Neural cell (in vitro differentiated cells): Measurements from ENCODE around the gene FBXL22. TPM values are rescaled to one million over a fixed set of nuclear protein-coding genes. Genes with fewer than 3 reads are reported as not detected.

Experiments
- H2AFZ ChIP-seq: fragments of 200-600, 300-800 bp; sonication (generic), shearing (Covaris generic); 2 replicates; pipeline ENCODE4 v1.6.0; 2014; ENCODE audit warnings: low read depth, mild to moderate bottlenecking, antibody characterized with exemption, low read length, moderate library complexity
- H3F3A ChIP-seq: fragments of 200-600 bp; shearing (Covaris generic); 2 replicates; pipeline ENCODE4 v1.6.1; 2016; ENCODE audit warnings: mild to moderate bottlenecking, moderate library complexity, mixed read lengths, antibody characterized with exemption, low read length; ENCODE audit not compliant: insufficient read depth, poor library complexity, severe bottlenecking
- H3K27ac ChIP-seq: fragments of 200-600, 300-800 bp; sonication (generic), shearing (Covaris generic); 2 replicates; pipeline ENCODE4 v1.5.1; 2014; ENCODE audit warnings: mild to moderate bottlenecking, low read length, moderate library complexity
- H3K27me3 ChIP-seq: fragments of 300-800, 200-600 bp; sonication (generic), shearing (Covaris generic); 2 replicates; pipeline ENCODE4 v1.6.0; 2014; ENCODE audit warnings: mild to moderate bottlenecking, low read depth, low read length, moderate library complexity; ENCODE audit not compliant: insufficient read depth
- H3K36me3 ChIP-seq: fragments of 300-800, 200-600 bp; sonication (generic), shearing (Covaris generic); 2 replicates; pipeline ENCODE4 v1.5.1; 2014; ENCODE audit warnings: mild to moderate bottlenecking, antibody characterized with exemption, low read length, moderate library complexity; ENCODE audit not compliant: insufficient read depth
- H3K4me2 ChIP-seq: fragments of 300-800, 200-600 bp; sonication (generic), shearing (Covaris generic); 2 replicates; pipeline ENCODE4 v1.6.0; 2014; ENCODE audit warnings: mild to moderate bottlenecking, low read length
- H3K4me3 ChIP-seq: fragments of 300-800, 200-600 bp; sonication (generic), shearing (Covaris generic); 2 replicates; pipeline ENCODE4 v1.5.1; 2014; ENCODE audit warnings: mild to moderate bottlenecking, low read length, moderate library complexity
- H3K79me2 ChIP-seq: fragments of 200-600 bp; shearing (Covaris generic); replicated peaks from 2 replicates; pipeline ENCODE4 v1.6.0; 2014; ENCODE audit warnings: mild to moderate bottlenecking, low read length, moderate library complexity; ENCODE audit not compliant: insufficient read depth
- H3K9ac ChIP-seq: fragments of 300-800, 200-600 bp; sonication (generic), shearing (Covaris generic); 2 replicates; pipeline ENCODE4 v1.6.1; 2016; ENCODE audit warnings: mild to moderate bottlenecking, low read length, mixed read lengths
- H3K9me2 ChIP-seq: fragments of 200-600 bp; shearing (Covaris generic); 2 replicates; pipeline ENCODE4 v1.6.1; 2016; ENCODE audit warnings: mild to moderate bottlenecking, low read length, mixed read lengths; ENCODE audit not compliant: insufficient read depth
- H3K9me3 ChIP-seq: fragments of 200-600, 300-800 bp; sonication (generic), shearing (Covaris generic); 2 replicates; pipeline ENCODE4 v1.6.1; 2016; ENCODE audit warnings: mild to moderate bottlenecking, mixed run types, low read length, moderate library complexity, mixed read lengths
- H4K20me1 ChIP-seq: fragments of 200-600 bp; shearing (Covaris generic); 2 replicates; pipeline ENCODE4 v1.6.1; 2016; ENCODE audit warnings: mild to moderate bottlenecking, mixed run types; ENCODE audit not compliant: insufficient read depth
- CTCF ChIP-seq: fragments of 450-650 bp; IDR thresholded peaks from 2 replicates; pipeline ENCODE4 v1.5.1; 2014; ENCODE audit warnings: antibody characterized with exemption, mild to moderate bottlenecking, moderate library complexity; ENCODE audit not compliant: poor library complexity, severe bottlenecking
- EP300 ChIP-seq: fragments of 450-650 bp; conservative IDR thresholded peaks from 2 replicates; pipeline ENCODE4 v1.6.1; 2014; ENCODE audit warnings: antibody characterized with exemption, mild to moderate bottlenecking, moderate library complexity; ENCODE audit not compliant: poor library complexity, severe bottlenecking
- EZH2 ChIP-seq: fragments of 200-600, 300-800 bp; shearing (Covaris generic), sonication (generic); IDR thresholded peaks from 2 replicates; pipeline ENCODE4 v1.6.1; 2014; ENCODE audit warnings: antibody characterized with exemption, low read length, borderline replicate concordance, mild to moderate bottlenecking; ENCODE audit not compliant: insufficient read depth, poor library complexity, severe bottlenecking
- MXI1 ChIP-seq: fragments of 450-650 bp; conservative IDR thresholded peaks from 2 replicates; pipeline ENCODE4 v1.6.1; 2014; ENCODE audit warnings: antibody characterized with exemption, mild to moderate bottlenecking; ENCODE audit not compliant: poor library complexity, severe bottlenecking
- POLR2AphosphoS5 ChIP-seq: IDR thresholded peaks from 2 replicates; pipeline ENCODE4 v1.6.1; 2012
- RAD21 ChIP-seq: fragments of 450-650 bp; conservative IDR thresholded peaks from 2 replicates; pipeline ENCODE4 v1.6.1; 2014; ENCODE audit warnings: antibody characterized with exemption, mild to moderate bottlenecking, moderate library complexity
- REST ChIP-seq: IDR thresholded peaks from 2 replicates; pipeline ENCODE4 v1.6.1; 2012; ENCODE audit warnings: borderline replicate concordance
- SMC3 ChIP-seq: fragments of 450-650 bp; conservative IDR thresholded peaks from 2 replicates; pipeline ENCODE4 v1.6.1; 2014; ENCODE audit warnings: antibody characterized with exemption, mild to moderate bottlenecking, moderate library complexity; ENCODE audit not compliant: poor library complexity
- TAF1 ChIP-seq: IDR thresholded peaks from 2 replicates; pipeline ENCODE4 v1.6.1; 2012; ENCODE audit warnings: low read depth
- polyA plus RNA-seq: library from polyadenylated mRNA; depleted of rRNA; stranded (reverse); fragments of >200 nt; gene quantifications from 2 replicates; pipeline ENCODE4 v1.2.3, GENCODE V29; 2014

FBXL22 gene
- polyA plus RNA-seq, 1 donor from 2014 or later: 0.41 TPM

GRCh38 chr15:63634154-63634553 is 37.0 kb downstream of the FBXL22 start:
- Histone ChIP-seq H3K9me2 (no peaks in the 10 kb centered on the region), H2AFZ (no peak overlapping the region), H3K27ac (no peak overlapping the region), H3K27me3 (no peaks in the 10 kb centered on the region), H4K20me1 (no peaks in the 10 kb centered on the region), H3F3A (no peaks in the 10 kb centered on the region), H3K79me2 (no peaks in the 10 kb centered on the region), H3K4me3 (no peak overlapping the region), H3K36me3 (peaks cover 19% of the 10 kb centered on the region), H3K9ac (no peak overlapping the region), H3K9me3 (no peaks in the 10 kb centered on the region), H3K4me2 (no peak overlapping the region)
- TF ChIP-seq EZH2: no peak
- TF ChIP-seq POLR2AphosphoS5: no peak
- no peak for TF ChIP-seq RAD21
- no peak for TF ChIP-seq TAF1

- H4K20me1 ChIP-seq: no peaks in the 10 kb centered on the region
- no peak overlapping the region for H3K9ac ChIP-seq
- H3K27me3 ChIP-seq: no peaks in the 10 kb centered on the region
- no peak for TF ChIP-seq RAD21
- no peak for TF ChIP-seq EP300
- no peak overlapping the region for H3K4me3 ChIP-seq
- no peak overlapping the region for H3K27ac ChIP-seq
- H3K79me2 ChIP-seq: no peaks in the 10 kb centered on the region
- no peaks in the 10 kb centered on the region for H3F3A ChIP-seq
- no peaks in the 10 kb centered on the region for H3K9me2 ChIP-seq
- H3K9me3 ChIP-seq: no peaks in the 10 kb centered on the region
- peaks cover 30% of the 10 kb centered on the region for H3K36me3 ChIP-seq
- H3K4me2 ChIP-seq: no peak overlapping the region
- no peak overlapping the region for H2AFZ ChIP-seq
Measured at GRCh38 chr15:63636518-63637061, 39.4 kb downstream of the FBXL22 start.

GRCh38 chr15:63638839-63639238 is 41.7 kb downstream of the FBXL22 start:
- H3K4me2 ChIP-seq: no peak overlapping the region
- H3K79me2 ChIP-seq: no peaks in the 10 kb centered on the region
- H3K36me3 ChIP-seq: peaks cover 19% of the 10 kb centered on the region
- no peak overlapping the region for H2AFZ ChIP-seq
- no peaks in the 10 kb centered on the region for H3F3A ChIP-seq
- H3K9ac ChIP-seq: no peak overlapping the region
- no peaks in the 10 kb centered on the region for H4K20me1 ChIP-seq
- no peaks in the 10 kb centered on the region for H3K27me3 ChIP-seq
- H3K27ac ChIP-seq: no peak overlapping the region
- TF ChIP-seq RAD21 (no peak), EZH2 (no peak), POLR2AphosphoS5 (no peak), TAF1 (no peak), CTCF (no peak), MXI1 (no peak), EP300 (no peak), REST (no peak), SMC3 (no peak)
- H3K9me3 ChIP-seq: no peaks in the 10 kb centered on the region
- H3K9me2 ChIP-seq: no peaks in the 10 kb centered on the region
- no peak overlapping the region for H3K4me3 ChIP-seq
